GM19467 (cell line): ENCODE data around the gene SSBP3.
"Not testable (repeated sequence)": the region's sequence is repeated elsewhere in the genome, so short reads cannot be mapped to it uniquely, and the experiment has no call there.

Experiments
- ATAC-seq: cut with Tn5 transposase; IDR thresholded peaks from one replicate; pipeline ENCODE4 v1.9.1; 2021; ENCODE audit warnings: mild to moderate bottlenecking, moderate library complexity; ENCODE audit not compliant: unreplicated experiment

SSBP3 gene

DNA sequence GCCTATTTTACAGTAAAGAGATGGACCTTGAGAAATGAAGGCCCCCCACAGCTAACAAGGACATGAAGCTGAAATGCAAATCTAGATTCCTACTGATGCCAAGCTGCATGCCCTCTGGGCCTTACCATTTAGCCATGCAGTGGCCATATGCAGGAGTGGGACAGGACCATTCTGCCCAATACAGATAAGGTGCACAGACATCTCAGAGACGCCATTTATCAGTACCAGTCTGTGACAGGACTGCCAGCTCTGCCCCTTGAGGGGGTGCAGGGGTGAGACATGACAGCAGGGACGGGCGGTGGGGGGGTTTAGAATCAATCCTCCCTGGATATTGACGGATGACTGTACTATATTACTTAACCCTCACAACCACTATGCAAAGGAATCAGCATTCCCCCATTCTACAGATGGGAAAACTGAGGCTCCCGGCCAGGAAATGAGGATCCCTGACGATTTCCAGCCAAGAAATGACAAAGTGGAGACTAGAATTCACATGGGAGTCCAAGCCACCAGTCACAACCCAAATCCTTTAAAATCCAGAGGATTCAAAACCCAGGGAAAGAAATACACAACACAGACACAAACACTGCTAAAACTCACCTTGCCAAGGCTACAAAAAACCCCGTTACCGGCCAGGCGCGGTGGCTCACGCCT lies 10.8 kb downstream of the SSBP3 start:
- ATAC-seq, result no peak

DNA sequence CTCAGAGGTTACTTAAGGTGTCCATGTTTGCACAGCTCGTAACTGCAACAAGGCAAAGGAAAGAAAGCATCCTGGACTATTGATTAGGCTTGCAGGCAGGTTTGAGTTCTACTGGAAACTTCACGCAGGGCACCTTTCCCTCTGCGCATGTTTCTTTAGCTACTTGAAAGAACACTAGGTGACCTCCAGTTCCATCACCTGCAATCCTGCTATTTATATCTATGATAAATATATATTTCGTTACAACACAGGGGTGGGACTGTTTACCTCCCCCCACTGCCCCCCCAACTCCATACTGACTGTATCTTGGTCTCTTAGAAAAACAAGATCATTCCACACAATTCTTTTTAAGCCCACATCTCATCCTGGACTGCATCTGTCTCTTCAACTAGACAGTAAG lies 12.1 kb downstream of the SSBP3 start:
- no peak for ATAC-seq

DNA sequence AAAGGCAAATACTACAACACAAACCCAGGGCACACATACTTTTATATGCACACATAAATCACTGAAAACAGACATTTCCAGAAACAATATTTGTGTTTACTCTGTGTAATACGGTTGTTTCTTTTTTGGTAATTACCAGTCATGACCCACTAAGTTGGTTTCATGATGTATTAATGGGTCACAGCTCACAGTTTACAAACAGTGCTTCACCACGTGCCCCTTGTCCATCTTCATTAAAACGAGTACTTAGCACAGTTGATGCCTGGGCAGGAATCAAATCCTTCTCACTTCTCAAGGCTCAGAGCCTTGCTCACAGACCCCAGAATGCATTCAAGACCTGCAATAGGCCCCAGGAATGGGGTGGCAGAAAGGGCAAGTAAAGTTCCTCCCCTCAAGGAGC lies 13.8 kb downstream of the SSBP3 start:
- ATAC-seq, result no peak

DNA sequence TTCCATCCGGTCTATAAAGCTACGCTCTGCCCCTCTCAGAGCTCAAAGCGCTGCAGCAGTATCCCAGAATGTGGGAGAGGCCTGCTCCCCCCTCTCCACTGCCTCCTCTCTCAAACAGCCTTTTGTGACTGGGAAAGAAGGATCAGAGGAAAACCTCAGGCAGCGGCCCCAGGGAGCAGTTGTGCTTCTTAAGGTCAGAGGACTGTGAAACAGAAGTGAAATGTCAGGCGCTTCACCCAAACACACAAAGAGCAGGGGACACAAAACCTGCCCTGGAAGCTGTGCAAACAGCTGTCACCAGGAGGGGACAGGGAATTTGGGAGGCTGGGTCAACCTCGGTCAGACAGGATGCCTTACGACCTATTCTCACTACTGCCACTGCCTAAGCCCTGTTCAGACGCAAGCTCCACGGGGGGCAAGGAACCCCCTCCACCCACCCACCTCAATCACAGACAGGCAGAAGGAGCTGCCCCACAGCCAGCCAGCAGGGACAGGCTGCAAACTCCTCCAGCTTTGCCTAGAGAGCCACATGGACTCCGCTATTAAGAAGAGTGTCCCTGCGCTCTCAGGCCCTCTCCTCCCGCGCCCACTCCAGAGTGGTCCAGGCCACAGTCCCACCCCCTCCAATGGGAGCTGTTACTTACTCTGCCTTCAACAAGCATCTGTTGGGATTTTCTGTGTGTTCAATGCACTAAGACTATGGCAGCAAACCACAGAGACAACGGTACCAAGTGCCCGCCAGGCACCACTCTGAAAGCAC lies 14.6 kb downstream of the SSBP3 start:
- ATAC-seq, result no peak

DNA sequence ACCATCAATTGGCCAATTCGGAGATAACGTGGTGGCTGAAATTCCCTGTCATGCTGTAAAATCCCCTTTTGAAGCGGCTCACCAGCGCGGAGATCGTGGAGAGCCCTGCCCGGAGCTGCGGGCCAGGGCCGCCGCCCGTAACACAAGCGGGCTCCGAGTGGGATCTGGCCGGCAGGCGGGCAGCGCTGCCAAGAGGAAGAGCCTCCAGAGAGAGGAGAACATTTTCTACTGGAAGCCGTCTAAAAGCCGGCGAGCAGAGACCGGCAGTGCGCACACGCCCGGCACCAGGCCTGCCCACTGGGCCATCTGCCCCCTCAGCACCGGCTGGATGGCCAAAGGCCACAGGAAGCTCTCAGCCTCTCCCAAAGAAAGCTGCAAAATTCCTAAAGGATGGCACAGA lies 15.5 kb downstream of the SSBP3 start:
- ATAC-seq, result no peak

DNA sequence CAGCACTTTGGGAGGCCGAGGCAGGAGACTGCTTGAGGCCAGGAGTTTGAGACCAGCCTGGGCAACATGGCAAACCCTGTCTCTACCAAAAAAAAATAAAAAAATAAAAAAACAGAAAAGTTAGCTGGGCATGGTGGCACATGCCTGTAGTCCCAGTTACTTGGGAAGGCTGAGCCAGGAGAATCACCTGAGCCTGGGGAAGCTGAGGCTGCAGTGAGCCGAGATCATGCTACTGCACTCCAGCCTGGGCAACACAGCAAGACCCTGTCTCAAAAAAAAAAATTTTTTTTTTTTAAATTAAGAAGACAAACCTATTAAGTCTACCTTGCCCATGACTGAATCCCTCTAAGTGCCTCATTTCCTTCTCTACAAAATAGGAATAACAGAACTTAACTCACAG lies 16.6 kb downstream of the SSBP3 start:
- not testable (repeated sequence) for ATAC-seq

DNA sequence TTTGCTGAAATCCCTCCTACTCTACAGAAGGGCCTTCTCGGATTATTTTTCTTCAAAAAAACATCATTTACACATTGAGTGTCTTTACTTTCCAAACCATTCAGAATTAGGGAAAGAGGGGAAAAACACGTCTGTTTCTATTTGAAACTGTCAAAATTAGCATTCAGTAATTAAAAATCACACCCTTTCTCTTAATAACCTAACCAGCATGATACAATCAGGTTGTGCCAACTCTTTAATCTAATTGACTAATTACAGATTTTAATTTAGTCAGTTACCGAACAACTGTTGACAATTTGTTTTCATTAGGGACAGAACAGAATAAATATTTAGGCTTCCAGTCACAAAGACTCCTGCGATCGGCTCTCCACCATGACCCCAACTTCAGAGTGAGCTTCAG lies 18.8 kb downstream of the SSBP3 start:
- no peak for ATAC-seq

DNA sequence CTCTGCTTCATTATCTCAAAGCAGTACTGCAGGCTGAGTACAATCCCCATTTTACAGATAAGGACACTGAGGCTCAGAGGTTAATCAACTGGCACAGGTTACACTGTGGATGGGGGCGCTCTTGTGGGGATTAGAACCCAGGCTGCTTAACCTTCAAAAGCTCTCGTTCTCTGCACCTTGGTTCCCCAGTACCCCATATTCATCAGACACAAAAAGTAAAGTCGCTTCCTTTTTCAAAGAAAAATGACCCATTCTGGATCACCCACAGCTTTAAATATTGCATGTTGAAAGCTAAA lies 20.5 kb downstream of the SSBP3 start:
- no peak for ATAC-seq

DNA sequence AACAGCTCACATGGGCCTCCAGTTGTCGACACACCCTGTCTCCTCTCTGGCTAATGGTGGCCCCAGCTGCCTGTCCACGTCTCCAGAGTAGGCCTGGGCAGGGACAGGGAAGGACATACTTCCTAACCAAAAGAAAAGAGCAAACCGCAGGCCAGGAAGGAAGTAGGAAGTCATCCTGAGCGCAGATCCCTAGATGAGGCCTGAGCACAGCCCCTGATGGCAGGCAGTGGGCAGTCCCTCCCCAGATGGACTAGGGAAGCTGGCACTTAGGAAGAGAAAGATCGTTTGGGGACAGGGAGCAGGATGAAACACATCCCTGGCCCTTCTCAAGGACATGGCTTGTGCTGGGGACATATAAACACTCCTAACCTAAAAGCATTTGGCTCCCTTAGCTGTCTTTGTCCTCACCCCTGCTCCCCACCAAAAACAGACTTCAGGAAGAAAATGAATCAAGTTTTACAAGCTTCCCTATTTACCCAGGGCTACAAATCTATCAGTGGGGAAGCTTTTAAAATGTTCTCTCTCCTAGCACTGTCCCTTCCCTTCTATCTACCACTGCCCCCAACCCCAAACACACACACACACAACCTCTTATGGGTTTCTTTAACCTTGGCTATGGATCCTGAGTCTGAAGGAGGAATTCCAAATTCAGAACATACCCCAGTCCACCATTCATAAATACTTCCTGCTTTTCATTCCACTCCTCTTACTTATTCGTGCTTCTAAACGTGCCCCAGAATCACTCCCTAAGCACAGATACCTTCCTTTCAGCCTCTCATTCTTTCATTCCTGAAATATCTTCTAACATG lies 21.1 kb downstream of the SSBP3 start:
- ATAC-seq, result no peak

DNA sequence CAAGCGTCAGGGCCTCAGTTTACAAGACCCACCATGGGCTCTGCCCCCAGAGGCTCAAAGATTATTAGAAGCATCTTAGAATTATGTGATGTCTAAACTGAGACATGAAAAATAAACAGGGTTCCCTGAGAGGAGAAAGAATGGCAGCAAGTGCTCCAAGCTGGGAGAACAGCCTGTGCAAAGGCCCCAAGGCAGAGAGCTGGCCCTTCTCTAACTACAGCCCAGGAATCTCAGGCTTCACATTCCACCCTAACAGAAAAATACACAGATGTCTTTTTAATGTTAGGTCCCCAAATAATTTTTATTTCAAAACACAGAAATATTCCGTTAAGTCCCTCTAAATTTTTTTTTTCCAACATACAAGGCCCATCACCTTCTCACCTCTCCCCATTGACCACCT lies 21.7 kb downstream of the SSBP3 start:
- ATAC-seq, result no peak

DNA sequence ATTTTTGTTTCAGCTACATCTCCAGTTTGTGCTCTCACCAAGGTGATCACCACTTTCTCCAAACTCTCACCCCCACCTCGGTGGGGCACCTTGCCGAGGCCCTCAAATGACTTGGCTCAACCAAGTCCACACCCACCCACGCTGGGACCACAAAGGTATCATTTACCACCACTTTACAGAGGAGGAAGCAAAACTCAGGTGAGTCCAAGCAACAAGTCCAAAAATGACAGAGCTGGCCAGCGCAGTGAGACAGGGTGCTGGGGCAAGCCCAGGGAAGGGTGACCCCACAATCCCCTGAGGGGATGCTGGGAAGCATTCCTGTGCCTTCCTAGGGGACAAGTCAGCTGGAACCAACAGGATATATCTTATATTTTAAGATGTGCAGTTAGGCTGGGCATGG lies 24.7 kb downstream of the SSBP3 start:
- no peak for ATAC-seq

DNA sequence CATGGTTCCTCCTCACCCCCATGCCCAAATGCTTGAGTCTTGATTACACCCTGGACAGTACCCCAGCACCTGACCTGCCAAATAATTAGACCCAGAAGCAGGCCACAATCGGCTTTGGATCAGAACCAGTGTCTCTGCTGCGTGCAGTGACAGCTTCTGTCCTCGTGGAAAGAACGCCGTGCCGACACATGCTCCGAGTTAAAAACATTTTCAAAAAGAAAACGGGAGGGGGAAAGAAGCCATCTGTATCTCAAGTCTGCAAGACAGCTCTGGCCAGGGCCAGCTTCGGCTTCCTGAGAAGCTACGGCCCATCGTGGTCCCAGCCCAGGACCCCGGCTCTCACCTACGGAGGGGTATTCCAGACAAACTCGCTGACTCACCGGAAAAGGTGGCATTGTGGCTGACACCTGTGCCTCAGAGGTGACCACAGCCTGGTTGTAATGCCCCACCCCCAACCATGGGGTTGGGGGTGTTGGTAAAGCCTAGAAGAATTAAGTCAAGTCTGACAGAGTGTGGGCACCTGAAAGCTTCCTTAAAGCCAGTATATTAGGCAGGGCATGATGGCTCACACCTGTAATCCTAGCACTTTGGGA lies 25.8 kb downstream of the SSBP3 start:
- no peak for ATAC-seq

DNA sequence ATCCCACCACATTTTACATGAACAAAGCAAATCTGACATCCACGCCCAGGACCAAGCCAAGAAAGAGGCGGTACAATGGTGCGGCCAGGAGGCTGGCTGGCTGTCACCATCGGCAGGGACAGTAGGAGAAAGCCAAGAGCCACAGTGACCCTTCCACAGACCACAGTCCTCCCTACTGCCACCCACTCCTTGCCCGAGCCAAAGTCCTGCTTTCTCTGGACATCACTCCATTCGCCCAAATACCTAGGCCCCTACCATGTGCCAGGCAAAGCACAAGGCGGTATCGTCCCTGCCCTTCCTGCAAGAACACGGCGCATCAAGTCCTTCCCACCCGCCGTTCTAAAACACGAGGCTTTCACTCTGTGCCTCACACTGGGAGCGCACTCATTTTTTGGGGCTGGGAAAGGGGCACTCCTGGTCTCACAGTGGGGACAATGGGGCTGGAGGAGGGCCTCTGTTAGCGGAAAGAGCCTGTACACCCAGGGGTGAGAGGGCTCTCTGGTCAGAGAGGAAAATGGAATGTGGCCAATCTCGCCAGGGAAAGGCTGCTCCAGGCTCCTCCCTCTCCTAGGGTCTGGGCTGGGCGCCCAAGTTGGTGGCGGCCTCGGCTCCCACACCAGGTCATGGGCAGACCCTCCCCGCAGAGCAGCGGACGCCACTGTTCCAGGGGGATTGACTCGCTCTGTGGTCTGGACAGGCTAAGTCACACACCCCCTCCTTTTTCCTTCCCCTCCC lies 26.5 kb downstream of the SSBP3 start:
- no peak for ATAC-seq

DNA sequence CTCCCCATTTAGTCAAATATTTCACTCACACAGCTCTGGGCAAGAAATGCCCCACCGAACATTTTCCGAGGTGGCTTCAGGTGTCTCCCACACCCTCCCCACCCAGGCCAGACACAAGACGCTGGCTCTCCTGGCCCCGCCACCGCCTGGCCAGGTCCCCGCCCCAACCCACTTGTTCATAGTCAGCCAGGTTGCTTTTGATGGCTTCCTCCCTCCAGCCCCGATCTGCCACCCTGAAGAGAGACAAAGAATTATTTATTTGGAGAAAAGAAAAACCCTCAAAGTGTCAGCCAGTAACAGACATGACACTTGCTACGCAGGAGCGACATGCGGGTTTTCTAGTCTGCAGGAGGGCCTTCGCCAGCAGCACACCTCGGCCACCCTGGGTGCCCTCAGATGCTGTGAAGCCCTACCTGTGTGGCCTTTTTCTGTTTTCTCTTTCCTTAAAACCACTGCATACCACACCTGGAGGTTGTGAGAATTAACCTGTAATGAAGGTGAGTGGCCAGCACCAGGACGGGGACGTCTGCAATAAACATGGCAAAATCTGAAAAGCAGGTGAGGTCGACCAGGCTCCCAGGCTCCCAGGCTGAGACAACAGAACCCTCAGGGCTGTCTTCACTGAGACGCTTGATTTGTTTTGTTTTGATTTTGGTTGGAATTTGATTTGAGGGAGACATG lies 27.2 kb downstream of the SSBP3 start:
- no peak for ATAC-seq

DNA sequence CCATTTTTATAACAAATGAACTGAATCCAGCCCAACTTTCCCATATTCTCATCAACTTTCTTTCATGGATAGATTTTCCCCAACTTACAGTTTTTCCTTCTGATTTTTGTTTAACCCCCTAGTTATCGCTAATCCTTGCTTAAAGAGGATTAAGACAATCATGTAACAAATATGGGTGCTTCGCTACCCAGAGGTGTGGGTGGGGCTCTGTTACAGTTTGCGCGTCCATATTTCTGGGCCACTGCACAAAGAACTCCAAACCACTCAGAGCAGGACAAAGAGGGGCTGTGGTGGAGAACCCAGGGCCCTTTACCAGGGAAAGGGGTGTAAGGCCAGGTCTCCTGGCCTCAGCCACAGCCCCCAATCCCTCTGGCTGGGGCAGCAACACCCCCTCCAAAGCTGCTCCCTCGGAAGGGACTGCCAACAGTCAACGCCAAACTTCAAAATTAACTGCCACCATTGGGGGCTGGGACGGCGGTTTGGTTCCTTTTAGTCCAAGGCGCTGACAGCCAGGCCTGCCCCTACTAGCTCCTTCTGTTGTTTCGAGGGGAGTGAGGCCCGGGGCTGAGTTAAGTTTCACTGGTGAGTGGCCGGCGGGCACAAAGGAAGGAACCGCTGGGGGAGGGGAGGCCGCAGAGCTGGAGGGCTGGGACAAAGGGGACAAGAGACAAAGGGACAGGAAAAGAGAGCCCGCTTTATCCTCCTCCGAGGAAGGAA lies 27.9 kb downstream of the SSBP3 start:
- ATAC-seq, result no peak

DNA sequence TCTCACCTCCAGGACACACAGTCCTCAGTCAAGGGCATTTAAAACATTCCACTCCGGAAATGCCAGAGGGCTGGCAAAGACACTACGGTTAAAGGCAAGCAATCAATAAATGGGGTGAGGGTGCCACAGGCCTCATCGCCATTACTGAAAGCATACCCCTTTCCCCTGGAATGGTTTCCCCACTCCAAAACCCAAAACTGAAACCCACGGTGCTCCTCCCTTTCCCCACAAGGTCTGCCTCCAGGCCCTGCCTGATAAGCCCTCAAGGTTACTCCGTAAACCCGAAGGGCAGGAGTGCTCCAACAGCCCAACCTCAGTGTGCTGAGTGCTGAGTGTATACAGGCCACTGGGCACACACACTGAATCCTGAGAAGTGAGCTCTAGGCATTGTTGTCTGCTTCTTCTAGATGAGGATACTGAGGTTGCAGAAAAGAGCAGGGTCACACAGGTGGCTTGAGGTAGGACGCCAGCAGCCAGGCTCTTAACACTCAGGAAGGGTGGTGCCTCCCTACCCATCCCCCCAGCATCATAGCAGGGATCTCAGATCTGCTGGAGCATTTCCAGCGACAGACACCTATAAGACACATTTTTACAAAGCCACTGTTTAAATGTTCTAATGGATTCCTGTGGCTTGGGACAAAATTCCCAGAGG lies 29.0 kb downstream of the SSBP3 start:
- ATAC-seq, result no peak

DNA sequence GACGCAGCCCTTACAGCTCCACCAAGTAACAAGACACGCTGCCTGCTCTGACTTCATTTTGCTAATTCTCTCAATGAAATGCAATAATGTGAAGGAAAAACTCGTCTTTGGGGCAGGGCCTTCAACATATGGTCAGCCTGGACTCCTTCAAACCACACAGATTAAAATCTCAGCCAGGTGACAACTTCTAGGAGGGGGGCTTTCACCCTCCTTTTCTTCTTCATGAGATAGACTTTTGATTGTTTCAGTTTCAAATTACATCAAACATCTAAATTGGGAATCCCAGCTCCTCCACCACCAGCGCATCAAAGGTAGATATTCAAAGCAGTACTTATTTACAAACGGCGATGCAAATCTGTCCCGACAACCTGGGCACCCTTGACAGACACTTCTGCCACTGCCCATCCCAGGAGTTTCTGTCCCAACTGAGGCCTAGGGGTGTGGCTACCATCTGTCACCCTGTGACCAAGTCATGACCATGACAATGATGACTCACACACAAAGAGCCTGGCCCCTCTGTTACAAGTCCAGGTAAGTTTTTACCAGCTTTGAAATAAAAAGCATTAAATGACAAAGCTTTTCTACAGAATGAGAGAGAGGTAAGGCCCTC lies 29.7 kb downstream of the SSBP3 start:
- ATAC-seq, result peak; percentile 50

DNA sequence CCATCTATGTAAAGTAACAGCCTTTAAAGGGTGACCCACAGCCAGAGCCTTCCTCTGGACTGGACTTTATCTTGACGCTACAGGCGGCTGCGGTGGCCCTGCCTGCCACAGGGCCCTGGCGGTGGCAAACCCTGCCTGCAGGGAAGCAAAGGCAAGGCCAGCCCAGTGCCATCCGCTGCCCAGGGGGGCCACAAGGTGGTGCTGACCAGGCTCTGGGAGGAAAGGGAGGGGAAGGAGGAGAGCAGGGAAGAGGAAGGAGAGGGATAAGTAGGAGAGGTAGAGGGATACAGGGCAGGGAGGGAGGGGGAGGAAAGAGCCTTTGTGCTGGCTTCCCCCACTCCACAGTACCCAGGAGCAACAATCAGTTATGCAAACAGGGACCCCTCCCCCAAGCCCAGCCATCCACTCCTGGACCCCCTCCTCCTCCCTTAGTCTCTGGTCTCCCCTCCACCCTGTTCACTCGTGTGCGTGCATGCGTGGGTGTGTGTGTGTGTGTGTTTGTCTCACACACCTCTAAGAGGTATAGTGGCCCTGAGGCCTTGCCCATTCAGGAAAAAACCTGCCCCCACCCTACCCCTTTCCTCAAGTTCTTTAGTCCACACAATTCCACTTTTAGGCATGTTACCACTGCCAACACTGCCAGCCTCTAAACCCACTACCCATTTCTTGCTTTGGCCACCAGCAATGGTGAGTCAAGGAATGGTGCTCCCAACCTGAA lies 30.3 kb downstream of the SSBP3 start:
- no peak for ATAC-seq
